HG03159 (cell line): ENCODE measurements around the gene CENPS.
"Not testable (repeated sequence)": the region's sequence is repeated elsewhere in the genome, so short reads cannot be mapped to it uniquely, and the experiment has no call there.

ENCODE experiments used
- ATAC-seq: cut with Tn5 transposase; IDR thresholded peaks from one replicate; pipeline ENCODE4 v1.9.1; 2021; ENCODE audit warnings: mild to moderate bottlenecking, moderate library complexity; ENCODE audit not compliant: unreplicated experiment

Gene CENPS

GRCh38 chr1:10450156-10450814, 20.1 kb downstream of the CENPS start:
- no peak for ATAC-seq

GRCh38 chr1:10450836-10451235, 20.6 kb downstream of the CENPS start:
- ATAC-seq, result no peak

- ATAC-seq, result no peak
Observed at GRCh38 chr1:10451287-10451686, 21.1 kb downstream of the CENPS start.

- no peak for ATAC-seq
Observed at GRCh38 chr1:10456048-10456447, 25.8 kb downstream of the CENPS start.

- no peak for ATAC-seq
Observed at GRCh38 chr1:10456661-10457060, 26.4 kb downstream of the CENPS start.

- ATAC-seq, result not testable (repeated sequence)
Observed at GRCh38 chr1:10457462-10457861, 27.2 kb downstream of the CENPS start.

GRCh38 chr1:10457875-10458274, 27.6 kb downstream of the CENPS start:
- no peak for ATAC-seq

- no peak for ATAC-seq
Observed at GRCh38 chr1:10459184-10459583, 29.0 kb downstream of the CENPS start.

- ATAC-seq, result no peak
Observed at GRCh38 chr1:10467078-10467477, 36.8 kb downstream of the CENPS start.

GRCh38 chr1:10470043-10470442, 39.8 kb downstream of the CENPS start:
- ATAC-seq, result no peak

- no peak for ATAC-seq
Observed at GRCh38 chr1:10471411-10472219, 41.4 kb downstream of the CENPS start.

GRCh38 chr1:10472220-10473144, 42.2 kb downstream of the CENPS start, which contains the start of gene DFFA:
TSS of gene DFFA (minus strand) at chr1:10472529. CDS start at chr1:10472458, 71 bp downstream.
- peak; percentile 88 for ATAC-seq

- ATAC-seq, result no peak
Observed at GRCh38 chr1:10473145-10473765, 43.0 kb downstream of the CENPS start.

GRCh38 chr1:10474309-10474612, 44.0 kb downstream of the CENPS start:
- ATAC-seq, result not testable (repeated sequence)

GRCh38 chr1:10474613-10475507, 44.6 kb downstream of the CENPS start, which contains the start of gene PEX14:
TSS of gene PEX14 (plus strand) at chr1:10474950. CDS start at chr1:10474967, 17 bp downstream.
- peak; percentile 66 for ATAC-seq

- no peak for ATAC-seq
Observed at GRCh38 chr1:10475510-10475909, 45.3 kb downstream of the CENPS start.

- no peak for ATAC-seq
Observed at GRCh38 chr1:10479296-10479695, 49.1 kb downstream of the CENPS start.

GRCh38 chr1:10480614-10481013, 50.4 kb downstream of the CENPS start:
- ATAC-seq, result no peak

GRCh38 chr1:10484521-10484920, 54.3 kb downstream of the CENPS start:
- ATAC-seq, result no peak
